SK-N-SH (cell line): ENCODE results near the gene ZP1. TPM values are rescaled to one million over a fixed set of nuclear protein-coding genes. Genes with fewer than 3 reads are reported as not detected.

Experiments
- CTCF ChIA-PET: fragments of 300-600, 350-600 bp; formaldehyde crosslinking; extraction: SDS; loops from one replicate; lab custom pipeline; 2021; lab: Yijun Ruan, JAX
- POLR2A ChIA-PET: fragments of 350-600 bp; sonication (Branson Sonifier 250); formaldehyde crosslinking; extraction: SDS; loops from one replicate; lab custom pipeline; 2020; ENCODE audit warnings: antibody characterized with exemption, inconsistent platforms; lab: Yijun Ruan, JAX
- DNase-seq: peaks from one replicate; pipeline ENCODE4 v3.0.0; 2012
- H2AFZ ChIP-seq: fragments of 200-600 bp; sonication (generic); 2 replicates; pipeline ENCODE4 v1.8.1; 2016; ENCODE audit warnings: antibody characterized with exemption, mild to moderate bottlenecking, low read depth
- H3F3A ChIP-seq: fragments of 200-600 bp; sonication (generic); replicated peaks from 2 replicates; pipeline ENCODE3; 2016; ENCODE audit warnings: antibody characterized with exemption, mild to moderate bottlenecking; ENCODE audit not compliant: insufficient read depth
- H3K27ac ChIP-seq, 2 experiments: fragments of 200-500 bp in 1 of 2; fragments of 200-600 bp in 1 of 2; sonication (Bioruptor generic) in 1 of 2; sonication (generic), shearing (Covaris generic) in 1 of 2; 2 replicates each; pipeline versions ENCODE4 v1.5.1 to v1.6.1; 2014 to 2016; ENCODE audit warnings: low read depth in 2 of 2, inconsistent platforms in 1 of 2, low read length in 1 of 2, mild to moderate bottlenecking in 1 of 2, mixed read lengths in 1 of 2
- H3K27me3 ChIP-seq: fragments of 200-600 bp; sonication (generic), shearing (Covaris generic); 2 replicates; pipeline ENCODE4 v1.6.1; 2016; ENCODE audit warnings: mixed run types; ENCODE audit not compliant: insufficient read depth
- H3K36me3 ChIP-seq, 2 experiments: fragments of 200-500 bp in 1 of 2; fragments of 200-600 bp in 1 of 2; sonication (Bioruptor generic) in 1 of 2; sonication (generic) in 1 of 2; replicated peaks in 1 of 2; 2 replicates each; pipeline versions ENCODE3 to v1.5.1; 2014 to 2016; ENCODE audit warnings: low read length in 1 of 2, mild to moderate bottlenecking in 1 of 2; ENCODE audit not compliant: insufficient read depth in 2 of 2, control insufficient read depth in 1 of 2
- H3K4me1 ChIP-seq, 2 experiments: fragments of 200-500 bp in 1 of 2; fragments of 200-600 bp in 1 of 2; sonication (Bioruptor generic) in 1 of 2; sonication (generic), shearing (Covaris generic) in 1 of 2; 2 replicates each; pipeline versions ENCODE4 v1.5.1 to v1.6.1; 2014 to 2016; ENCODE audit warnings: low read depth in 1 of 2, low read length in 1 of 2, mixed run types in 1 of 2; ENCODE audit not compliant: insufficient read depth in 2 of 2, control insufficient read depth in 1 of 2
- H3K4me2 ChIP-seq: fragments of 200-600 bp; sonication (generic), shearing (Covaris generic); 2 replicates; pipeline ENCODE4 v1.6.1; 2017; ENCODE audit warnings: mixed run types
- H3K4me3 ChIP-seq, 2 experiments: fragments of 200-500 bp in 1 of 2; fragments of 200-600 bp in 1 of 2; sonication (Bioruptor generic) in 1 of 2; sonication (generic), shearing (Covaris generic) in 1 of 2; 2 replicates each; pipeline versions ENCODE4 v1.5.1 to v1.8.1; 2014 to 2016; ENCODE audit warnings: low read depth in 2 of 2, inconsistent platforms in 1 of 2, low read length in 1 of 2, mild to moderate bottlenecking in 1 of 2, mixed read lengths in 1 of 2, moderate library complexity in 1 of 2
- H3K79me2 ChIP-seq: fragments of 200-600 bp; sonication (generic); 2 replicates; pipeline ENCODE4 v1.8.1; 2017; ENCODE audit warnings: mild to moderate bottlenecking; ENCODE audit not compliant: insufficient read depth
- H3K9ac ChIP-seq: fragments of 200-600 bp; sonication (generic); 2 replicates; pipeline ENCODE4 v1.6.1; 2017; ENCODE audit warnings: mixed run types
- H3K9me2 ChIP-seq: fragments of 200-600 bp; sonication (generic); 2 replicates; pipeline ENCODE4 v1.6.1; 2017; ENCODE audit warnings: mixed run types
- H3K9me3 ChIP-seq: fragments of 200-600 bp; sonication (generic); 2 replicates; pipeline ENCODE4 v1.6.1; 2017; ENCODE audit warnings: mixed run types, mild to moderate bottlenecking, moderate library complexity
- H4K20me1 ChIP-seq: fragments of 200-600 bp; sonication (generic); 2 replicates; pipeline ENCODE4 v1.6.1; 2017; ENCODE audit warnings: mild to moderate bottlenecking, mixed run types; ENCODE audit not compliant: insufficient read depth
- ELF1 ChIP-seq: IDR thresholded peaks from 2 replicates; pipeline ENCODE4 v1.4.0; 2012
- EP300 ChIP-seq, 2 experiments: IDR thresholded peaks; 2 replicates each; pipeline versions ENCODE4 v1.4.0 to v1.6.1; 2012; ENCODE audit warnings: borderline replicate concordance in 1 of 2, low read depth in 1 of 2, low read length in 1 of 2
- GATA2 ChIP-seq: sonication (generic); formaldehyde crosslinking; IDR thresholded peaks from 2 replicates; pipeline ENCODE4 v1.5.0; 2020; ENCODE audit warnings: mild to moderate bottlenecking, missing genetic modification reagents
- JUND ChIP-seq: IDR thresholded peaks from 2 replicates; pipeline ENCODE4 v1.4.0; 2012
- MEF2A ChIP-seq: IDR thresholded peaks from 2 replicates; pipeline ENCODE4 v1.4.0; 2012; ENCODE audit warnings: low read depth, borderline replicate concordance
- RFX5 ChIP-seq: IDR thresholded peaks from 2 replicates; pipeline ENCODE4 v1.6.1; 2012; ENCODE audit warnings: mild to moderate bottlenecking, improper control_type of control experiment, low read length
- RXRA ChIP-seq: IDR thresholded peaks from 2 replicates; pipeline ENCODE4 v1.4.0; 2012; ENCODE audit warnings: low read depth, mild to moderate bottlenecking, borderline replicate concordance
- TAF1 ChIP-seq: IDR thresholded peaks from 2 replicates; pipeline ENCODE4 v1.6.1; 2012; ENCODE audit warnings: low read depth, mild to moderate bottlenecking, low read length, moderate library complexity, borderline replicate concordance
- TEAD4 ChIP-seq: IDR thresholded peaks from 2 replicates; pipeline ENCODE4 v1.4.0; 2012; ENCODE audit warnings: mild to moderate bottlenecking, borderline replicate concordance; ENCODE audit not compliant: insufficient read depth
- WGBS: methylation state at CpG from one replicate; pipeline ENCODE4 v1.1.6; 2017; ENCODE audit warnings: low lambda C conversion rate; 5-methylcytosine and 5-hydroxymethylcytosine counted together
- polyA plus RNA-seq, 3 experiments: library from polyadenylated mRNA; depleted of rRNA; stranded (reverse); fragments of >200 nt; gene quantifications; 2 replicates each; pipeline ENCODE4 v1.2.3, GENCODE V29; 2012
- TF ChIP-seq, protein P1 (sequence below): IDR thresholded peaks from 2 replicates; pipeline ENCODE4 v1.6.1; 2012; ENCODE audit warnings: mild to moderate bottlenecking, low read depth, low read length, moderate library complexity
- TF ChIP-seq, protein P2 (sequence below): fragments of 150-350 bp; IDR thresholded peaks from 2 replicates; pipeline ENCODE4 v1.6.1; 2017; ENCODE audit warnings: antibody characterized with exemption, low read length, low read depth, borderline replicate concordance
- TF ChIP-seq, protein P3 (sequence below): IDR thresholded peaks from 2 replicates; pipeline ENCODE4 v1.4.0; 2012; ENCODE audit warnings: low read depth, borderline replicate concordance
- TF ChIP-seq, protein P4 (sequence below): IDR thresholded peaks from 2 replicates; pipeline ENCODE4 v1.4.0; 2012; ENCODE audit warnings: low read depth, borderline replicate concordance

Gene ZP1
- polyA plus RNA-seq, 1 of the 3 experiments (the other 2 are of a cell fraction): not detected

DNA sequence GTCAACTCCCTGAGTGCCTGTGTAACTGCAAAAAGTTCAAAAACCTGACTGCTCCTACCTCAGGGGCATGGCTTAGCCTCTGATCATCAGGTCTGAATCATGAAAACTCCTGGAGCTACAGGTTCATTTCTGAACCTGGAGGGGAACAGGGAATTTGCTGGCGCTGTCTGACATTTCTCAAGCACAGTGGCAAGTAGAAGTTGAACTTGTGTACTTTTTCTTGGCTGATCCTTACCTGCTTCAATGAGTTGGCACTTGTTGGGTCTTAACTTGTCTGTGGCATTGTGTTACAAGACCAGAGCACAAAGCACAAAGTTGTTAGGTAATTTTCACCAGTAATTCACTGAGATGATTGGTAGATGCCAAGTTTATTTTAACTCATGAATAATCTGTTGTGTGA is 49.9 kb downstream of the ZP1 start:
- POLR2A ChIA-PET: no interaction called here
- Histone ChIP-seq H2AFZ (no peak overlapping the region), H4K20me1 (no peaks in the 10 kb centered on the region; the same call in 1 of the 2 replicates), H3K36me3 (peaks cover 6 to 22% of the 10 kb centered on the region in 2 experiments), H3K4me3 (no peak overlapping the region), H3K27me3 (no peaks in the 10 kb centered on the region), H3K9ac (no peak overlapping the region), H3K9me2 (no peaks in the 10 kb centered on the region), H3K9me3 (no peaks in the 10 kb centered on the region), H3K27ac (no peak overlapping the region), H3F3A (no peaks in the 10 kb centered on the region), H3K4me2 (no peak overlapping the region), H3K4me1 (peaks cover 14 to 20% of the 10 kb centered on the region in 2 experiments; a peak in 2 of 4 replicates), H3K79me2 (peaks cover 44% of the 10 kb centered on the region)
- TF ChIP-seq GATA2 (CRISPR knock-in tag): no peak
- TF ChIP-seq EP300 (IDR thresholded peaks at IDR 0.05; ENCODE audit: borderline replicate concordance in 1 of 2, low read depth in 1 of 2, low read length in 1 of 2): no peak
- TF ChIP-seq RXRA: no peak
- TF ChIP-seq, protein P1, sequence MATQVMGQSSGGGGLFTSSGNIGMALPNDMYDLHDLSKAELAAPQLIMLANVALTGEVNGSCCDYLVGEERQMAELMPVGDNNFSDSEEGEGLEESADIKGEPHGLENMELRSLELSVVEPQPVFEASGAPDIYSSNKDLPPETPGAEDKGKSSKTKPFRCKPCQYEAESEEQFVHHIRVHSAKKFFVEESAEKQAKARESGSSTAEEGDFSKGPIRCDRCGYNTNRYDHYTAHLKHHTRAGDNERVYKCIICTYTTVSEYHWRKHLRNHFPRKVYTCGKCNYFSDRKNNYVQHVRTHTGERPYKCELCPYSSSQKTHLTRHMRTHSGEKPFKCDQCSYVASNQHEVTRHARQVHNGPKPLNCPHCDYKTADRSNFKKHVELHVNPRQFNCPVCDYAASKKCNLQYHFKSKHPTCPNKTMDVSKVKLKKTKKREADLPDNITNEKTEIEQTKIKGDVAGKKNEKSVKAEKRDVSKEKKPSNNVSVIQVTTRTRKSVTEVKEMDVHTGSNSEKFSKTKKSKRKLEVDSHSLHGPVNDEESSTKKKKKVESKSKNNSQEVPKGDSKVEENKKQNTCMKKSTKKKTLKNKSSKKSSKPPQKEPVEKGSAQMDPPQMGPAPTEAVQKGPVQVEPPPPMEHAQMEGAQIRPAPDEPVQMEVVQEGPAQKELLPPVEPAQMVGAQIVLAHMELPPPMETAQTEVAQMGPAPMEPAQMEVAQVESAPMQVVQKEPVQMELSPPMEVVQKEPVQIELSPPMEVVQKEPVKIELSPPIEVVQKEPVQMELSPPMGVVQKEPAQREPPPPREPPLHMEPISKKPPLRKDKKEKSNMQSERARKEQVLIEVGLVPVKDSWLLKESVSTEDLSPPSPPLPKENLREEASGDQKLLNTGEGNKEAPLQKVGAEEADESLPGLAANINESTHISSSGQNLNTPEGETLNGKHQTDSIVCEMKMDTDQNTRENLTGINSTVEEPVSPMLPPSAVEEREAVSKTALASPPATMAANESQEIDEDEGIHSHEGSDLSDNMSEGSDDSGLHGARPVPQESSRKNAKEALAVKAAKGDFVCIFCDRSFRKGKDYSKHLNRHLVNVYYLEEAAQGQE: no peak
- no peak for TF ChIP-seq TAF1
- TF ChIP-seq JUND: no peak
- TF ChIP-seq, protein P2, sequence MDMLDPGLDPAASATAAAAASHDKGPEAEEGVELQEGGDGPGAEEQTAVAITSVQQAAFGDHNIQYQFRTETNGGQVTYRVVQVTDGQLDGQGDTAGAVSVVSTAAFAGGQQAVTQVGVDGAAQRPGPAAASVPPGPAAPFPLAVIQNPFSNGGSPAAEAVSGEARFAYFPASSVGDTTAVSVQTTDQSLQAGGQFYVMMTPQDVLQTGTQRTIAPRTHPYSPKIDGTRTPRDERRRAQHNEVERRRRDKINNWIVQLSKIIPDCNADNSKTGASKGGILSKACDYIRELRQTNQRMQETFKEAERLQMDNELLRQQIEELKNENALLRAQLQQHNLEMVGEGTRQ: no peak
- no peak for TF ChIP-seq RFX5
- TF ChIP-seq, protein P3, sequence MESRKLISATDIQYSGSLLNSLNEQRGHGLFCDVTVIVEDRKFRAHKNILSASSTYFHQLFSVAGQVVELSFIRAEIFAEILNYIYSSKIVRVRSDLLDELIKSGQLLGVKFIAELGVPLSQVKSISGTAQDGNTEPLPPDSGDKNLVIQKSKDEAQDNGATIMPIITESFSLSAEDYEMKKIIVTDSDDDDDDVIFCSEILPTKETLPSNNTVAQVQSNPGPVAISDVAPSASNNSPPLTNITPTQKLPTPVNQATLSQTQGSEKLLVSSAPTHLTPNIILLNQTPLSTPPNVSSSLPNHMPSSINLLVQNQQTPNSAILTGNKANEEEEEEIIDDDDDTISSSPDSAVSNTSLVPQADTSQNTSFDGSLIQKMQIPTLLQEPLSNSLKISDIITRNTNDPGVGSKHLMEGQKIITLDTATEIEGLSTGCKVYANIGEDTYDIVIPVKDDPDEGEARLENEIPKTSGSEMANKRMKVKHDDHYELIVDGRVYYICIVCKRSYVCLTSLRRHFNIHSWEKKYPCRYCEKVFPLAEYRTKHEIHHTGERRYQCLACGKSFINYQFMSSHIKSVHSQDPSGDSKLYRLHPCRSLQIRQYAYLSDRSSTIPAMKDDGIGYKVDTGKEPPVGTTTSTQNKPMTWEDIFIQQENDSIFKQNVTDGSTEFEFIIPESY: no peak
- TF ChIP-seq, protein P4, sequence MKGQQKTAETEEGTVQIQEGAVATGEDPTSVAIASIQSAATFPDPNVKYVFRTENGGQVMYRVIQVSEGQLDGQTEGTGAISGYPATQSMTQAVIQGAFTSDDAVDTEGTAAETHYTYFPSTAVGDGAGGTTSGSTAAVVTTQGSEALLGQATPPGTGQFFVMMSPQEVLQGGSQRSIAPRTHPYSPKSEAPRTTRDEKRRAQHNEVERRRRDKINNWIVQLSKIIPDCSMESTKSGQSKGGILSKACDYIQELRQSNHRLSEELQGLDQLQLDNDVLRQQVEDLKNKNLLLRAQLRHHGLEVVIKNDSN: no peak
- TF ChIP-seq MEF2A: no peak
- TF ChIP-seq TEAD4: no peak
- TF ChIP-seq ELF1: no peak
- DNase-seq: no peak
- CTCF ChIA-PET: interaction anchor here (1.0 to 2.2 kb wide), 3 partner anchors 14 to 271 kb away, joined by 3 to 7 read pairs (median 6); no protein-coding TSS in a partner anchor
- 100% methylated on average over 1 of the region's 1 CpG for whole genome bisulfite sequencing
